Measurements from ENCODE around the gene ENTPD7. TPM values are rescaled to one million over a fixed set of nuclear protein-coding genes. Genes with fewer than 3 reads are reported as not detected.
"Not testable (repeated sequence)": the region's sequence is repeated elsewhere in the genome, so short reads cannot be mapped to it uniquely, and the experiment has no call there.

ENTPD7 gene
- total RNA-seq, 2 donors from 2014 or later, result 22.6 to 23.9 TPM

DNA sequence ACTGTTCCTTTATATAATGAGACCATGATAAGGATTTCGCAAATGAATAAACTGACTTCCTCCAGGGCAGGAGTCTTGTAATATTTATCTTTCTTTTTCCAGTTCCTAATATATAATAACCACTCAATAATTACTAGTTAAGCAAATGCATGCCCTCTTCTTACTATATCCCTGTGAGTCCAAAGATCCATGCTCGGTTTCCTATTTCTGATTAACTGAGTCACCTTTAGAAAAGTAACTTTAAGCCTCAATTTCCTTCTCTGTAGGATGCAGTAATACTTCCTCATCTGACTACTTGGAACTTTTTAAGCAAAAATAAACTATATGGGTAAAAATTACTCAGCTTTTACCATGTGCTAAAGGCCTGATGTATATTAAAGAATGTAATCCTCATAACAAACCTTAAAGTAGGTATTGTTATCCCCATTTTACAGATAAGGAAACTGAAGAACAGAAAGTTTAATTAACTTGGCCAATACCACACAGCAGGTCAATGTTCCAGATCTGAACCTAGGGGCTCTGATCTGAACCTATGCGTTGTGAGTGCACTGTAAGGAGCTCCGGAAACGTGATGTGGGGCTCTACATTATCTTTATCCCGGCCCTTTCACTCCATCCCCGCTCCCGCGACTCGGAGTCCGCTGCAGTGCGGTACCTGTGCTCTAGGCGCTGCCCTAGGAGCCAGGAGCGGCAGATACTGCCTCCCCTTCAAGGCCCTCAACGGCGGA, 72.2 kb downstream of the ENTPD7 start:
- intact Hi-C loops (cut with DNase I), result no loop called here
- Histone ChIP-seq H3K4me1 (no peaks in the 10 kb centered on the region), H3K36me3 (no peaks in the 10 kb centered on the region), H3K27me3 (no peaks in the 10 kb centered on the region), H3K4me3 (peak overlapping the region; percentile 72), H3K9me3 (no peaks in the 10 kb centered on the region), H3K27ac (peak overlapping the region; percentile 95), H3K9ac (ENCODE audit: low read depth in 2 of 2, low read length in 2 of 2) (peak overlapping the region; percentile 59 to 99)
- DNase-seq, result no peak
- TF ChIP-seq, protein P1, sequence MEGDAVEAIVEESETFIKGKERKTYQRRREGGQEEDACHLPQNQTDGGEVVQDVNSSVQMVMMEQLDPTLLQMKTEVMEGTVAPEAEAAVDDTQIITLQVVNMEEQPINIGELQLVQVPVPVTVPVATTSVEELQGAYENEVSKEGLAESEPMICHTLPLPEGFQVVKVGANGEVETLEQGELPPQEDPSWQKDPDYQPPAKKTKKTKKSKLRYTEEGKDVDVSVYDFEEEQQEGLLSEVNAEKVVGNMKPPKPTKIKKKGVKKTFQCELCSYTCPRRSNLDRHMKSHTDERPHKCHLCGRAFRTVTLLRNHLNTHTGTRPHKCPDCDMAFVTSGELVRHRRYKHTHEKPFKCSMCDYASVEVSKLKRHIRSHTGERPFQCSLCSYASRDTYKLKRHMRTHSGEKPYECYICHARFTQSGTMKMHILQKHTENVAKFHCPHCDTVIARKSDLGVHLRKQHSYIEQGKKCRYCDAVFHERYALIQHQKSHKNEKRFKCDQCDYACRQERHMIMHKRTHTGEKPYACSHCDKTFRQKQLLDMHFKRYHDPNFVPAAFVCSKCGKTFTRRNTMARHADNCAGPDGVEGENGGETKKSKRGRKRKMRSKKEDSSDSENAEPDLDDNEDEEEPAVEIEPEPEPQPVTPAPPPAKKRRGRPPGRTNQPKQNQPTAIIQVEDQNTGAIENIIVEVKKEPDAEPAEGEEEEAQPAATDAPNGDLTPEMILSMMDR (IDR thresholded peaks at IDR 0.05), result no peak

DNA sequence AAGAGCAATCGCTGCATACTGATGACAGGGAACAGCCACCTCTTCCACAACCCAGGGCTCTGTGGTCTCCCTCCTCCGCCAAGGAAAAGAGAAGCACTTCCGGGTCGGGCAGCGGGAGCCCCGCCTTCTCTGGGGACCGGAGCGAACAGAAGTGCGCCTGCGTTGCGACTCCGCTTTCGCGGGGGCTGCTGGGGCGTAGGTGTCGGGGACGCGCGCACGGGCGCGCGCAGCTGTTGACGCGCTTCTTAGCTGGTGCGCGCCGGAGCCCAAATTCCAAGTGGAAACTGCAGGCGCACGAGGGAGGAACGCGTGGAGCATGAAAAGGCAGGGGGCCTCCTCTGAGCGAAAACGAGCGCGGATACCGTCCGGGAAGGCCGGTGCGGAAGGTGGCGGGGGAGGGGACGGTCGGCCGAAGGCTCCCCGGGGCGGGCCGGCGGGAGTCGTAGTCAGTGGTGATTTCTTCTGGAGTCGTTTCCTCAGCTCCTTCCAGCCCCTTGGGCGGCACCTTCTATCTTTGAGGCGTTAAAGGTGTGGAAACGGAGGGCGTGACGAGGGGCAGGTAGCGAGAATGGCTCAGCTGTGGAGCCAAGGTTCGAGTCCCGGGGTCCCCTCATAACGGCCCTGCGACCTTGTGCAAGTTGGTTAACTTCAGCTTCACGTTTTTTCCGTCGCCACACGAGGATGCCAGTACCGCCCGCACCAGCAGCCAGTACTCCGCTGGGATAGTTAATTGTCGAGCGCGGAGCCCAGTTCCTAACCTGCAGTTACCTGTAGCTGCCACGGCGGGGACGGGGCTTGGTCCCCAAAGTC, 72.9 kb downstream of the ENTPD7 start, which contains the start of the genes COX15 and CUTC:
COX15 (minus strand) TSS at position 95 of the 810 bp plus-strand sequence; CDS start at position 17, 78 bp downstream.
CUTC (plus strand) TSS at position 202 of the 810 bp plus-strand sequence; CDS start at position 317, 115 bp downstream.
- DNase-seq, result peak; percentile 98
- Histone ChIP-seq H3K9ac (ENCODE audit: low read depth in 2 of 2, low read length in 2 of 2) (peak within 1 kb of the TSS; percentile 82 to 99), H3K36me3 (no peaks in the 10 kb centered on the region), H3K27ac (peak within 1 kb of the TSS; percentile 95), H3K4me3 (peak within 1 kb of the TSS; percentile 72), H3K27me3 (no peaks in the 10 kb centered on the region), H3K9me3 (no peaks in the 10 kb centered on the region), H3K4me1 (no peaks in the 10 kb centered on the region)
- intact Hi-C loops (cut with DNase I), result no loop called here
- TF ChIP-seq, protein P1 (IDR thresholded peaks at IDR 0.05), result peak; percentile 46

DNA sequence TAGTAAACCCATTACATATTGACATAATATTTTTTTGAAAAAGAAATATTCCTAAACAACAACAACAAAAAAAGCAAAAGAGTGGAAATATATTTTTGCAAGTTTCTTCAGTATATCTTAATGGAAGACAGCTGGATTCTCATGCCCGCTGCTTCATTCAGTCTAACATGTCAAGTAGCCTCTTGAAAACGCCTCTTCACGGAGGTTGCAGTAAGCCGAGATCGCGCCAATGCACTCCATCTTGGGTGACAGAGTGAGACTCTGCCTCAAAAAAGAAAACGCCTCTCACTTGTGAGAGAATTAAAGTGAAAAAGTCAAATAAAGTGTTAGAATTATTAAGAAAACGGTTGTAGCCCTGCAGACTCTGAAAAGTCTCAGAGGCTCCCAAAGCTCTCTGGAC, 74.1 kb downstream of the ENTPD7 start:
- Histone ChIP-seq H3K9ac (ENCODE audit: low read depth in 2 of 2, low read length in 2 of 2) (peak overlapping the region in 1 of 2 donors; percentile 26), H3K4me1 (no peaks in the 10 kb centered on the region), H3K27ac (peak overlapping the region; percentile 95), H3K9me3 (no peaks in the 10 kb centered on the region), H3K36me3 (no peaks in the 10 kb centered on the region), H3K4me3 (peak overlapping the region; percentile 72), H3K27me3 (no peaks in the 10 kb centered on the region)
- intact Hi-C loops (cut with DNase I), result no loop called here
- TF ChIP-seq, protein P1 (IDR thresholded peaks at IDR 0.05), result no peak
- no peak for DNase-seq

DNA sequence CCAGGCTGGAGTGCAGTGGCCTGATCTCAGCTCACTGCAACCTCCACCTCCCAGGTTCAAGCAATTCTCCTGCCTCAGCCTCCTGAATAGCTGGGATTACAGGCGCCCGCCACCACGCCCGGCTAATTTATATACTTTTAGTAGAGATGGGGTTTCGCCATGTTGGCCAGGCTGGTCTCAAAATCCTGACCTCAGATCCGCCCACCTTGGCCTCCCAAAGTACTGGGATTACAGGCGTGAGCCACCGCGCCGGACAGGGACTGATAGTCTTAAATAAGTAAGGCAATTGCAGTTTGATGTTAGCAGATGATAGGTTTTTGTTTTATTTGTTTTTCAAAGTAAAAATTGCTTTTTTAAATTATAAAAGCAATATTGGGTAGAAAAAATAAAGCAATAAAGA, 74.8 kb downstream of the ENTPD7 start:
- H3K4me3 ChIP-seq; H3K4me1 ChIP-seq; DNase-seq; H3K27me3 ChIP-seq; intact Hi-C loops (cut with DNase I); H3K9me3 ChIP-seq; H3K27ac ChIP-seq; H3K9ac ChIP-seq (ENCODE audit: low read depth in 2 of 2, low read length in 2 of 2); H3K36me3 ChIP-seq: not testable (repeated sequence)

DNA sequence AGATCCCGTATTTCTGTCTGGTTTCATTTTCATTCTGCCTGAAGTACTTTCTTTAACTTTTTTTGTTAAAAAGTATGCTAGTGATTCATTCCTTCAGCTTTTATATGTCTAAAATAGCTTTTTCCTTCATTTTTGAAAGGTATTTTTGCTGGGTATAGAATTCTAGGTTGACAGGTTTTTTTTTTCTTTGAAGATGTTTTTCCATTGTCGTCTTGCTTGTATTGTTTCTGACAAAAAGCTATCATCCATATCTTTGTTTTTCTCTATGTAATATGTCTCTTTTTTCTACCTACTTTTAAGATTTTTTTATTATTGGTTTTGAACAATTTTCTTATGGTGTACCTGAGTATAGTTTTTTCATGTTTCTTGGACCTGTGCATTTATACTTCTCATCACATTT, 81.0 kb downstream of the ENTPD7 start:
- DNase-seq, result no peak
- Histone ChIP-seq H3K36me3 (peaks cover 8% of the 10 kb centered on the region), H3K9me3 (no peaks in the 10 kb centered on the region), H3K27ac (no peak overlapping the region), H3K9ac (ENCODE audit: low read depth in 2 of 2, low read length in 2 of 2) (no peak overlapping the region), H3K27me3 (no peaks in the 10 kb centered on the region), H3K4me3 (no peak overlapping the region), H3K4me1 (no peaks in the 10 kb centered on the region)
- TF ChIP-seq, protein P1 (IDR thresholded peaks at IDR 0.05), result no peak
- intact Hi-C loops (cut with DNase I), result no loop called here

All from colonic mucosa (tissue), 4 donors.